Measurements from ENCODE around the gene VRK1. TPM values are rescaled to one million over a fixed set of nuclear protein-coding genes. Genes with fewer than 3 reads are reported as not detected.

VRK1 gene
- total and polyA plus RNA-seq, 2 of the 8 experiments (the other 6 are each of a cell fraction or from before 2014, with no cell fraction given) = 24.2 to 64.8 TPM

DNA sequence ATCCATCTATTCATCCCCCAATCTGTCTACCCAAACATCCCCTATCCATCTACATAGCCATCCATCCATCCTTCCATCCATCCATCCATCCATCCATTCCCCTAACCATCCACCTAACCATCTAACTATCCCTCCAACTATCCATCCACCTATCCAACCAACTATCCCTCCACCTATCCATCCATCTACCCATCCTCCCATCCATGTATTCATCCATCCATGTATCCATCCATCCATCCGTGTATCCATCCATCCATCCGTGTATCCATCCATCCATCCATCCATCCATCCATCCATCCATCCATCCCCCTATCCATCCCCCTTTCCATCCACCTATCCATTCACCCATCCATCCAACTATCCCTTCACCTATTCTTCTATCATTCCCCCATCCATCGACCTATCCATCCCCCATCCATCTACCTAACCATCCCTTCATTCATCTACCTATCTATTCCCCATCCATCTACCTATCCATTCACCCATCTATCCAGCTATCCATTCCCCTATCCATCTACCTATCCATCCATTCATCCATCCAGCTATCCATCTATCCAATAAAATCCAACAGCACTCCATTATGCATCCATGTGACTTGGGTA is 131.7 kb downstream of the VRK1 start:
- DNase-seq (ENCODE audit: low read depth in 1 of 2, low spot score in 2 of 2) = no peak
- no peak overlapping the region for H2AFZ ChIP-seq (ENCODE audit: low read length)
- ChIA-PET CTCF (ENCODE audit: partially characterized antibody) (no interaction called here), POLR2A (ENCODE audit: partially characterized antibody) (no interaction called here)
- no peak overlapping the region for H2BK15ac ChIP-seq (ENCODE audit: low read length)
- no peak overlapping the region for H4K8ac ChIP-seq (ENCODE audit: extremely low read depth, insufficient read depth, low read length)
- H2BK120ac ChIP-seq (replicated peaks; ENCODE audit: low read depth, low read length) = no peak overlapping the region
- H3K4ac ChIP-seq (replicated peaks; ENCODE audit: insufficient read length, low read depth, low read length) = no peak overlapping the region
- H2BK20ac ChIP-seq (ENCODE audit: low read length) = no peak overlapping the region
- H3K9ac ChIP-seq (replicated peaks in 1 of 4; ENCODE audit: extremely low read depth in 1 of 4, low read depth in 3 of 4, low read length in 3 of 4) = no peak overlapping the region
- TF ChIP-seq POU5F1 (IDR thresholded peaks at IDR 0.05; ENCODE audit: low read depth, low read length) = no peak
- no peak for TF ChIP-seq SRF (IDR thresholded peaks at IDR 0.05; ENCODE audit: low read depth, low read length)
- TF ChIP-seq BCL11A (IDR thresholded peaks at IDR 0.05; ENCODE audit: low read depth in 2 of 2, low read length in 2 of 2) = no peak
- no peak for TF ChIP-seq POLR2AphosphoS5 (IDR thresholded peaks at IDR 0.05; ENCODE audit: low read depth, low read length)
- TF ChIP-seq EP300 (IDR thresholded peaks at IDR 0.05; ENCODE audit: borderline replicate concordance in 1 of 2, low read depth in 2 of 2, low read length in 2 of 2) = no peak
- TF ChIP-seq RXRA (IDR thresholded peaks at IDR 0.05; ENCODE audit: insufficient read depth, low read depth, low read length) = no peak
- no peak for TF ChIP-seq GABPA (IDR thresholded peaks at IDR 0.05; ENCODE audit: borderline replicate concordance, insufficient read depth, low read length)
- no peak for TF ChIP-seq CBX5 (IDR thresholded peaks at IDR 0.05; ENCODE audit: low read depth, low read length)
- TF ChIP-seq SIRT6 (IDR thresholded peaks at IDR 0.05; ENCODE audit: low read length) = no peak
- no peak for TF ChIP-seq MAFK (IDR thresholded peaks at IDR 0.05; ENCODE audit: low read depth, low read length)
- TF ChIP-seq NRF1 (IDR thresholded peaks at IDR 0.05; ENCODE audit: low read depth, low read length) = no peak
- TF ChIP-seq TCF12 (IDR thresholded peaks at IDR 0.05; ENCODE audit: low read depth, low read length) = no peak
- no peaks in the 10 kb centered on the region for H3K79me2 ChIP-seq (ENCODE audit: control insufficient read depth in 1 of 2, insufficient read depth in 2 of 2, low read length in 2 of 2)
- peak overlapping the region; percentile 73 for H3K56ac ChIP-seq (replicated peaks; ENCODE audit: insufficient read length, low read depth, low read length)
- no peaks in the 10 kb centered on the region for H3K27me3 ChIP-seq (replicated peaks in 1 of 4; ENCODE audit: control insufficient read depth in 3 of 4, extremely low read depth in 1 of 4, insufficient read depth in 3 of 4, low read length in 3 of 4)
- H3K79me1 ChIP-seq (ENCODE audit: low read depth, low read length) = no peaks in the 10 kb centered on the region
- H3K4me2 ChIP-seq (ENCODE audit: insufficient read depth in 1 of 2, low read depth in 2 of 2, low read length in 2 of 2) = no peak overlapping the region
- no peak overlapping the region for H3K27ac ChIP-seq (ENCODE audit: low read depth, low read length)
- H2BK5ac ChIP-seq (ENCODE audit: low read depth, low read length) = no peak overlapping the region
- no peak overlapping the region for H3K4me3 ChIP-seq (ENCODE audit: extremely low read depth in 1 of 4, insufficient read depth in 2 of 4, low read depth in 3 of 4, low read length in 4 of 4)
- no peaks in the 10 kb centered on the region for H3K9me3 ChIP-seq (ENCODE audit: insufficient read depth in 2 of 2, low read depth in 1 of 2, low read length in 1 of 2)
- no peak overlapping the region for H3K23ac ChIP-seq (ENCODE audit: insufficient read length)
- H3K36me3 ChIP-seq (ENCODE audit: control insufficient read depth in 2 of 4, insufficient read depth in 4 of 4, low read length in 3 of 4) = no peaks in the 10 kb centered on the region
- no peak overlapping the region for H2BK12ac ChIP-seq (ENCODE audit: low read depth, low read length)
- no peak overlapping the region for H3K14ac ChIP-seq (ENCODE audit: insufficient read length)
- peaks cover 8% of the 10 kb centered on the region; the same call in 1 of the 2 replicates for H3K23me2 ChIP-seq (ENCODE audit: low read depth, low read length)
- no peak overlapping the region for H2AK5ac ChIP-seq (ENCODE audit: low read depth, low read length)
- H4K5ac ChIP-seq (ENCODE audit: insufficient read length, low read depth, low read length) = no peak overlapping the region
- FAIRE-seq = no peak
- peaks cover 0 to 10% (median 2%) of the 10 kb centered on the region in 4 experiments; a peak in 3 of 7 replicates for H3K4me1 ChIP-seq (replicated peaks in 1 of 4; ENCODE audit: control insufficient read depth in 3 of 4, insufficient read depth in 4 of 4, low read length in 3 of 4)
- 83 to 100% methylated on average over 1 to 3 of the region's 3 CpGs for WGBS, 2 experiments (ENCODE audit: extremely low coverage in 1 of 2, insufficient coverage in 1 of 2, insufficient read length in 1 of 2, insufficient replicate concordance in 2 of 2, low coverage in 1 of 2, low lambda C conversion rate in 2 of 2, missing lambda C conversion rate in 1 of 2)
- no peak overlapping the region for H4K91ac ChIP-seq (replicated peaks; ENCODE audit: insufficient read length, low read length)
- no peak overlapping the region for H3K18ac ChIP-seq (ENCODE audit: extremely low read depth, low read length)
- no peaks in the 10 kb centered on the region for H4K20me1 ChIP-seq (replicated peaks in 1 of 2; ENCODE audit: control insufficient read depth in 1 of 2, insufficient read depth in 2 of 2, low read length in 2 of 2)

Data from H1 (cell line).